ENCODE results near the gene PKP4. TPM values are rescaled to one million over a fixed set of nuclear protein-coding genes. Genes with fewer than 3 reads are reported as not detected.

Gene PKP4
- total RNA-seq, 1 donor from 2014 or later, result 60.8 TPM

DNA sequence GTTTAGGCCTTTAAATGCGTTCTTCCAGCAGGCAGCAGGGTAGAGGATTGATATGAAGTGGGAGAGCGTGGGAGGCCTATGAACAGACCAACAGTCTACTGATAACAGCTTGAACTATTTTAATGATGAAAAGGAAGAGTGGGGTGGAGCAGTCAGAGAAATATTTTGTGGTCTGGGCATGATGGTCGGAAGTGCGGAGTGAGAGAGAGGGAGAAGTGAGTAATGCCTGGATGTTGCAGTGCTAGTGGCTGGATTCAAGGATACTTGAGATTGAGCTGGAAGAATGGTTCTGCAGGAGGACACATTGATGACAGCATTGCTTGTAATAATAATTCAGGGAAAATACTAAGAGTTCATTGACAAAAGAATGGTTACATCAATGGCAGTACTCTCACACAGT is 187.4 kb downstream of the PKP4 start:
- Histone ChIP-seq H3K27me3 (no peaks in the 10 kb centered on the region), H3K4me3 (no peak overlapping the region), H3K9me3 (no peaks in the 10 kb centered on the region), H3K4me1 (no peaks in the 10 kb centered on the region), H3K36me3 (peaks cover 0 to 16% of the 10 kb centered on the region in 2 donors), H3K27ac (no peak overlapping the region)
- DNase-seq (ENCODE audit: low spot score in 2 of 2), result no peak
- TF ChIP-seq, protein P1, sequence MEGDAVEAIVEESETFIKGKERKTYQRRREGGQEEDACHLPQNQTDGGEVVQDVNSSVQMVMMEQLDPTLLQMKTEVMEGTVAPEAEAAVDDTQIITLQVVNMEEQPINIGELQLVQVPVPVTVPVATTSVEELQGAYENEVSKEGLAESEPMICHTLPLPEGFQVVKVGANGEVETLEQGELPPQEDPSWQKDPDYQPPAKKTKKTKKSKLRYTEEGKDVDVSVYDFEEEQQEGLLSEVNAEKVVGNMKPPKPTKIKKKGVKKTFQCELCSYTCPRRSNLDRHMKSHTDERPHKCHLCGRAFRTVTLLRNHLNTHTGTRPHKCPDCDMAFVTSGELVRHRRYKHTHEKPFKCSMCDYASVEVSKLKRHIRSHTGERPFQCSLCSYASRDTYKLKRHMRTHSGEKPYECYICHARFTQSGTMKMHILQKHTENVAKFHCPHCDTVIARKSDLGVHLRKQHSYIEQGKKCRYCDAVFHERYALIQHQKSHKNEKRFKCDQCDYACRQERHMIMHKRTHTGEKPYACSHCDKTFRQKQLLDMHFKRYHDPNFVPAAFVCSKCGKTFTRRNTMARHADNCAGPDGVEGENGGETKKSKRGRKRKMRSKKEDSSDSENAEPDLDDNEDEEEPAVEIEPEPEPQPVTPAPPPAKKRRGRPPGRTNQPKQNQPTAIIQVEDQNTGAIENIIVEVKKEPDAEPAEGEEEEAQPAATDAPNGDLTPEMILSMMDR (IDR thresholded peaks at IDR 0.05), result no peak
- intact Hi-C loops (cut with DNase I), result no loop called here

DNA sequence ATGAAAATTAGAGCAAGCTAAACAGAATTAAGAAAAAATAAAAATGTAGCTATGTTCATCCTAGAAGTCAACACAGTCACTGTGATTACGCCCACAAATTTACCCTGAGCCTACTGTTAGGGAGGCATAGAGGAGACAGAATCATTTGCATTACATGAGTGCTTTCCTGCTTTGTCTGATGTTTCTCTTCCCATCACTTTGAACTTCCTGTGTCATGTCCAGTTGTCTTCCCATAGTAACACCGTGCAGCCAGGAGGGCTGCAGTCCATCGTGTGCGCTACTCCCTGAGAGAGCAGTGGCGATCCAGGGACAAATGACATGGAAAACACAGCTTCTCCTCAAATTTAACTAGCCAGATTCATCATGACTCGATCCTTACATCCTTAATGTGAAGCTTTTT is 188.5 kb downstream of the PKP4 start:
- DNase-seq (ENCODE audit: low spot score in 2 of 2), result no peak
- H3K36me3 ChIP-seq, result peaks cover 0 to 10% of the 10 kb centered on the region in 2 donors
- intact Hi-C loops (cut with DNase I), result no loop called here
- no peak overlapping the region for H3K4me3 ChIP-seq
- H3K4me1 ChIP-seq, result no peaks in the 10 kb centered on the region
- no peaks in the 10 kb centered on the region for H3K27me3 ChIP-seq
- H3K27ac ChIP-seq, result no peak overlapping the region
- TF ChIP-seq, protein P1 (IDR thresholded peaks at IDR 0.05), result no peak
- no peaks in the 10 kb centered on the region for H3K9me3 ChIP-seq

DNA sequence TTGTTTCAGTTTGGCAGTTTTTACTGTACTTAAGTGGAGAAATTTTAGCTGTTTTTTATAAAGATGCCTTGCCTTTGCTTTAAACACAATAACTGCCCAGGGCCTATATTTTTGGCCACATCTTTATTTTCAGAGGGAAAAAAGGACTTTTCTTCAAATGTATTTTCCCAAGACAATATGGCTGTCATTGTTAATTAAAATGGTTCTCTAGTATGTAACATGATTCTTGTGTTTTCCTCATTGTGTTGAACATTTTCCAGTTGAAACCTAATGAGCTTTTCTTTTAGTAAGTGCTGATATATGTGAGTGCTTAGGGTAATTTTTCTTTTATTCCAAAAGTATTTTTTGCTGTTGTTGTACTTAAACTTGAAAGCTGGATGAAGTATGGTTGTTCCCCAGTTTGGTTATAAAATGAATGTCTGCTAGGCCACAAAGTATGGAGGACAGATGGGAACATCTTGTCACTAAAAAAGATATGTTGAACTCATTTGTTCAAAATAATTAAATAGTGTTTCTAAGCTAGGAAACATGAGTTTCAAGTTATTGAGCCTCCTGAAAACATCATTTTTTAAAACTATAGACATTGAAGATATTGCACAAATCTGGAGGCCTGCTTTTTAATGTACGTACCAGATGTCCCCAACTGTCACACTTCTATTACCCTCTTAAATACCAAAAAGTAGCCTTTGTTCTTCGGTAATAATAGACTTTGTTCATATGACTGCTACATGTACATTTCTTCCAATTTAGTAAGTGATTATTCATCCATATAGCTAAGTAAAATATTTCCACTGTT is 190.9 kb downstream of the PKP4 start:
- intact Hi-C loops (cut with DNase I), result no loop called here
- no peak for DNase-seq (ENCODE audit: low spot score in 2 of 2)
- TF ChIP-seq, protein P1 (IDR thresholded peaks at IDR 0.05), result no peak

DNA sequence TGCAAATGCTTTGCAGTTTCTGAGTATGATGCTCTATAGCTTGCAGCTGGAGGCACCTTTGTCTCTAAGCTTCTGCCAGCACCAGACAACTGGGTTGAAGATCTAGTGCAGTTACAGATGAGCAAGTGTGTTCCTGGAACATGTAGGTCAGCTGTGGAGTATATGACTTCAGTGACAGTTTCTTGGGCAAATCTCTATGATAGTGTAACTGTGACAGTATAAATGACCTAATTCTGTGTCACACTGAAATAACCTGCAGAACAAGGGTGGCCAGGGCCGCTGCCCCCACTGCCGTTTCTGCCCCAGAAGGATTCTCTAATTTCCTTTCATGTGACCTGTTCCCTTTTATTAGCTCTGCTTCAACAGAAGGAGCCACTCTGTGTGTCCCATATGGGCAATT is 193.1 kb downstream of the PKP4 start:
- intact Hi-C loops (cut with DNase I), result no loop called here

More for the DNA sequence above, 190.9 kb downstream of the PKP4 start:
- Histone ChIP-seq H3K27ac (no peak overlapping the region), H3K4me1 (no peaks in the 10 kb centered on the region), H3K36me3 (peaks cover 0 to under 1% of the 10 kb centered on the region in 2 donors), H3K9me3 (no peaks in the 10 kb centered on the region), H3K4me3 (no peak overlapping the region), H3K27me3 (no peaks in the 10 kb centered on the region)

GRCh38 chr2:158650646-158651357 is 194.1 kb downstream of the PKP4 start:
- no peaks in the 10 kb centered on the region for H3K4me1 ChIP-seq
- intact Hi-C loops (cut with DNase I), result no loop called here
- H3K36me3 ChIP-seq, result no peaks in the 10 kb centered on the region
- TF ChIP-seq, protein P1 (IDR thresholded peaks at IDR 0.05), result no peak
- H3K27ac ChIP-seq, result no peak overlapping the region
- DNase-seq (ENCODE audit: low spot score in 2 of 2), result no peak
- H3K9me3 ChIP-seq, result no peaks in the 10 kb centered on the region
- no peaks in the 10 kb centered on the region for H3K27me3 ChIP-seq
- H3K4me3 ChIP-seq, result no peak overlapping the region

More for the DNA sequence above, 193.1 kb downstream of the PKP4 start:
- H3K4me3 ChIP-seq, result no peak overlapping the region
- H3K4me1 ChIP-seq, result no peaks in the 10 kb centered on the region
- H3K27ac ChIP-seq, result no peak overlapping the region
- TF ChIP-seq, protein P1 (IDR thresholded peaks at IDR 0.05), result no peak
- no peaks in the 10 kb centered on the region for H3K9me3 ChIP-seq
- DNase-seq (ENCODE audit: low spot score in 2 of 2), result no peak
- no peaks in the 10 kb centered on the region for H3K27me3 ChIP-seq
- H3K36me3 ChIP-seq, result no peaks in the 10 kb centered on the region

Data from ascending aorta (tissue), 2 donors.